Activated CD4-positive, alpha-beta T cell treated with anti-CD3 and anti-CD28 coated beads, Interleukin-2, amount 50 U/mL, for 48 hours (primary cell): ENCODE measurements around the gene TNRC6C.
"Not testable (repeated sequence)": the region's sequence is repeated elsewhere in the genome, so short reads cannot be mapped to it uniquely, and the experiment has no call there.

ENCODE experiments used
- DNase-seq, 2 experiments: peaks; one replicate each; pipeline ENCODE4 v3.0.0-alpha.2; 2020

Gene TNRC6C

DNA sequence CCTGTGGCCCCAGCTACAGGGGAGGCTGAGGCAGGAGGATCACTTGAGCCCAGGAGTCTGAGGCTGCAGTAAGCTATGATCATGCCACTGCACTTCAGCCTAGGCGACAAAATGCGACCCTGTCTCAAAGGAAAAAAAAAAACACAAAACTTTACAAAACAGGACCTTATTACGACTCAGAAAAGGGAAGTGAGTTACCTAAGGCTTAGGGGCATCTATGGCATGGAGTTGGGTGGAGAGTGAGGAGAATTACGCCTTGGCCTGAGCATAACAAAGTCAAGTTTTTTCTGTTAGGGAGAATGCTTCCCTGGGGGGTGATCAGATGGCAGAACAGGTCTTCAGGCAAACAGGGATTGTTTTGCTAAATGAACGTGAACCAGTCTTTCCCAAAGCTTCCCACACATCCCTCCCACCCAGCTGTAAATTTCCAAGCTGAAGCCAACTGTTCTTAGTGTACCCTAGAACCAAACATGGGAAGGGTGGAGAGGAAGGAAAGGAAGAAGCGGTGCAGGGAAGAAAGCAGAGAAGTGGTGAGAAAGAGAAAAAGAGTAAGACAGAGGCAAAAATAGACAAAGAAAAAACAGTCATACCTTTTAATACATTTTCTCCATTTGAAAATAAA is 24.6 kb upstream of the TNRC6C start:
- no peak for DNase-seq

GRCh38 chr17:77935121-77935571 is 23.4 kb upstream of the TNRC6C start:
- DNase-seq: no peak

DNA sequence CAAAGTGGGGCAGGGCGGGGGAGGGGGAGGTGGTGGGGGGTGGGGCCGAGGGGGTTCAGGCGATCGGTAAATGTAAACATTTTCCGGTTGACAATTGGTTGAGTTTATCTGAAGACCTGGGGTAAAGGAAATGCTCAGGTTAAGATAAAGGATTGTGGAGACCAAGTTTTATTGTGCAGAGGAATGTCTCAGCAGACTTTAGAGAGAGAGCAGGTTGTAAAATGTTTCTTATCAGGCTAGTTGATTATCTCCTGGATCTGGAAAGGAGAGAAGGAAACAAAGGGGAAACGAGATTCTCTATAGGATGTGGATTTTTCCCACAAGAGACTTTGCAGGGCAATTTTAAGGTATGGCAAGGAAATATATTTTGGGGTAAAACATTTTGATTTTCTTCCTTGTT is 22.8 kb upstream of the TNRC6C start:
- DNase-seq: not testable (repeated sequence)

DNA sequence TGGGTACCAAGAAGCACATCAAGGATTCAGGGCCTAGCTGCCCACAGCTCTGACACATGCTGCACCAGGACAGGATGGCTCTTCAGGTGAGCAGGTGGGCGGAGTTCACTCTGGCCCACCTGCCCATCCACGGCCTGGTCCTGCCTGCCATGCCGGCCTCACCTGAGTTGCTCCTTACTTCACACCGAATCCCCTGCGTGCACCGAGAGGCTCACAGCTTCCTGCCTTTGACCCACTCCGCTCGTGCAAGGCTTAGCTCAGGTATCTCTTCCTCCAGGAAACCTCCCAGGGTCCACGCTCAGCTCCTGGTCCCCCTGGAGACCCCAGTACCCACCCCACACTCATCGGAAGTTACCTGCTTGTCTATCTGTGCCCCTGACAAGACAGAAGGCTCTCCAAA is 21.6 kb upstream of the TNRC6C start:
- no peak for DNase-seq

DNA sequence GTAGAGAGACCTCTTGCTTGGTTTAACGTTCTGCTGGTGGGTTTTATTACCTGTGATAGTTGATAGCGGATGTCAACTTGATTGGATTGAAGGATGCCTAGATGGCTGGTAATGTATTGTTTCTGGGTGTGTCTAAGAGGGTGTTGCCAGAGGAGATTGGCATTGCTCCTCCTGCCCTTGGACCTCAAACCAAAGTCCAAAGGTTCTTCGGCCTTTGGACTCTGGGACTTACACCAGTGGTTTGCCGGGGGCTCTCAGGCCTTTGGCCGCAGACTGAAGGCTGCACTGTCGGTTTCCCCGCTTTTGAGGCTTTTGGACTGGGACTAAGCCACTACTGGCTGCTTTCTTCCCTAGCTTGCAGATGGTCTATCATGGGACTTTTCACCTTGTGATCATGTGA is 17.5 kb upstream of the TNRC6C start:
- no peak for DNase-seq

- no peak for DNase-seq
These were observed 16.2 kb upstream of the TNRC6C start for GRCh38 chr17:77942112-77942988.

DNA sequence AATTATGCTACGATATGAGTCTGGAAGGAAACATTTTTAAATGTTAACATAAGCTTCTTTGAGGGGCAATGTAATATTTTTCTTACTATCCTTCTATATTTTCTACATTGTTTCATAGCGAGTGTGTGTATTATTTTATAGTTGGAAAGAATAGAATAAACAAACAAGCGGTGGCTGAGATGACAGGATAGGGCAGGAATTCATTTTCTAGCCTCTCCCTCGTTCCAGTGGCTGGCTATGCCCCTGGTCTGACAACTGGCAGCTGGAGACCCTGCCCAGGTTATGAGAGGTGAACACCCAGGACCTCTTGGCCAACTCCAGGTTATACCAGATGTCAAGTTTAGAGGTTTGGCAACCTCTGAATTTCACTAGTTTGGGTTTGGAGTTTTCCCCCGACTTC is 14.5 kb upstream of the TNRC6C start:
- DNase-seq: no peak

DNA sequence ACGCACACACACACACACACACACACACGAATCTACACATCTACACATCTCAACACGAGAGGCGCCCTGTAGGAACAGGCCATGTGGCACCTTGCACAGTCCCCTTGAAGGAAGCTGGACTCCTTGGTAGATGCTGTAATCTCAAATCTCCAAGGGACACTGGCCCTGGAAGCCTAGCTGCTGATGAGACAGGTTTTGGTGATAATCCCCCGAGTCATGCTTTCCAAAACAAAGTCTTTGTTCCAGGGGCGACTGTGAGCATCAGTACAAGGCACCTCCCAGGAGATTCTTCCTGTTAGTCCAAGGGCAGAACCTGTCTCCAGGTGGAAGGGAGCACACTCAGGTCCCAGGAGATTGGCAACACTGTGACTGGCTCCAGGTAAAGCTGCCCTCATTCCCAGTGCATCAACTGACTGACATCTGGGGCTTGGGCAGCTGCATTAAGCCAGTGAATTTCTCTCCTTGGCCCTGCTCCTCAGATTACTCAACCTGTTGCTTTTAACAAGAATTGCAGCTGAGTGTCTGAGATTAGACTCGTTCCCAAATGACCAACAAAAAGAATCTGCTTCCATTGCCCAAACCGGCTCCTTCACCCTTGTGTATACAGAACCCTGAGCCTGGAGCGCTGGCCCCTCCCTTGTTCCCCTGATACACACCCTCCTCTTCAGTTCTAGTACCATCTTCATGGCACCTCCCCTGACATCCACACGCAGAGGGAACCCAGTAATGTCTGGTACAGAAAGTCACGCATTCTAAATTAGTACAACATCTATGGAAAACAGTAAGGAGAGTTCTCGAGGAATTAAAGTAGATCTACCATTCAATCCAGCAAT is 13.9 kb upstream of the TNRC6C start:
- no peak for DNase-seq

GRCh38 chr17:77946900-77947645 is 11.4 kb upstream of the TNRC6C start:
- DNase-seq: no peak

DNA sequence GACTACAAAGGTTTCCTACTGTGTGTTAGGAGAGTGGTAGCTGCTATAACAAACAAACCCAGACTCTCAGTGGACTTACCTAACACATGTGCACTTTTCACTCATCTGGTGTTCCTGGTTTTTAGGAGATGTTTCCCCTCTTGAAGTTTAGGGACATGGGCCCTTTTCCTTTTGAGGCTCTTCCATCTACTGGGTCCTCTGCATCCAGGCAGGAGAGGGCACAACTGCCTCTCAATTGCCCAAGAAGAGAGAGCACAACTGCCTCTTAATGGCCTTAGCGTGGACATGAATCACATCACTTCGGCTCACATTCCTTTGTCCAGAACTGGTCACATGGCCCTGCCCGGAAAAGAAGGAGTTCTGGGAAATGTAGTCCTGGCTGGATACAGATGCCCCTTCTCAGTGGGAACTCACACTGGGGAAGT is 9.8 kb upstream of the TNRC6C start:
- DNase-seq: no peak

GRCh38 chr17:77951123-77951522 is 7.4 kb upstream of the TNRC6C start:
- DNase-seq: no peak

- no peak for DNase-seq
These were observed 6.1 kb upstream of the TNRC6C start for GRCh38 chr17:77952368-77952767.

GRCh38 chr17:77957235-77957856 is 1.2 kb upstream of the TNRC6C start:
- no peak for DNase-seq

- DNase-seq: no peak
These were observed 218 bp downstream of the TNRC6C start for GRCh38 chr17:77958716-77959125.

DNA sequence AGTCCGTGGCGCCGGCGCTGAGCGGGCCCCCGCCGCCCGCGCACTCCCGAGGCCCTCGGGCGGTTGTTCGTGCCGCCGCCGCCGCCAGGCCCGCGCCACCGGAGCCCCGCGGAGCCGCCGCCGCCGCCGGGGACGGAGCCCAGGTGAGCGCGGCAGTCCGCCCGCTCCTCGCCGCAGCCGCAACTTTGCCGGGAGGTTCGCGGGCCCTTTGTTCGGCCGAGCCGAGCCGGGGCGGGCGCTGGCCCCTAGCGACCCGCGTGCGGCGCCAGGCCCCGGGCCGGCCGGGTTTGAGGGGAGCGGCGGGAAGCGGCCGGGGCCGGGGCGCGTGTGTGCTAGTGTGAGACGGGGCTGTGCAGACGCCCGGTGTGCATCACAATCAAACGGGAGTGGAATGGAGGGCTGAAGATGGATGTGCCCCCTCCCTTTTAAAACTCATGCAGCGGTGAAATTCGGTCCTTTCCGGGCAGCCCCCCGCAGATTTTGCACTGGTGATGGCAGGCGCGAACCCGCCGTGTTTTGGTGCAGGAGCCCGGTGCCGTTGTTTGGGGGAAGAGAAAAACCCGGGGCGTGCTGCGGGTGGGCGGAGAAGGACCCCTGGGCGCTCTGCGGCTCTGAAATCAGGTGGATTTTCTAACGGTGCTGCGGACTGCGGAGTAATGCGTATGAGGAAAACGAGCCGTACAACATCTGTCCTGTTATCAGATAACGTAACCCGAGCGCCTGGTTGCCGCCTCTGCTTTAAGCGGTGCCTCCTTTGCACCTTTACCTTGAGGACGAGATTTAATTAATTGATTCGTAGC is 823 bp downstream of the TNRC6C start:
- peak; percentile 34 to 51 for DNase-seq

- DNase-seq: peak; percentile 24 to 45
These were observed 1.5 kb downstream of the TNRC6C start for GRCh38 chr17:77959926-77960521.

GRCh38 chr17:77961741-77962140 is 3.2 kb downstream of the TNRC6C start:
- DNase-seq: no peak

DNA sequence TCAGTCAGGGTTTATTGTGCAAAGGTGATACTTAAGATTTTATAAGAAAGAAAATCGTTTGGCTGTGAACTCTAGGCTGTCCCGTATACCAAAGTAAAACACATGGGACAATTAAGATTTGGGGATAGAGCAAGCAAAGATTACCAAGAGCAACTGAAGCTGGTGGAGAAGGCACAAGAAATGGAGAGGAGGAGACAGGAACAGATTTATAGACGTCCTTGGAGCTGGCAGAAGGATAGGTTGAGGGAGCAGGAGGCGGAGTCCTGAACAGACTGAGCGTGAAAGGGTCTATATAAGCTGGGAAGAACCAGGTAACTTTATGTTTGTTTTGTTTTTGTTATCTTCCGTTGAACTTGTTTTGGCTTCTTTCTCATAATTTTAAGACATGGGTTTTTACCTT is 3.8 kb downstream of the TNRC6C start:
- DNase-seq: no peak

GRCh38 chr17:77963441-77963840 is 4.9 kb downstream of the TNRC6C start:
- DNase-seq: peak; percentile 7 to 15

DNA sequence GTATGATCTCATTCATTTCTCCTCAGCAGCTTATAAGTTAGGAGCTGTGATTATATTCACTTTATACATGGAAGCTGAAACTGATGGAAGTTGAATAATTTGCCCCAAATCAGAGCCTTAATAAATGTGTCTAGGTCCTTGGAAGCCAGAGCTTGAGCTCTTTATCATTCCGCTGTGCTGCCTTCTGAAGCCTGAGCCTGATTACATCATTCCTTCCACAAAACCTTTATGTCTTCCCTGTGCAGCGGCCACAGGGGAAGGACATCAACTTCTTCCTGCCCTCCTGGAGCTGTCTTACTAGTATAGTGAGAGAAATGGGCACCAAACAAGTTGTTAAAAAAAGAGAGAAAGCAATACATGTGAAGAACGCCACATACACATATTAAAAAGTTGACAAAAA is 6.8 kb downstream of the TNRC6C start:
- no peak for DNase-seq

- no peak for DNase-seq
These were observed 8.0 kb downstream of the TNRC6C start for GRCh38 chr17:77966476-77966875.
